Vagina (tissue), 2 donors: ENCODE results near the gene TBL3.

ENCODE experiments used
- POLR2A ChIP-seq, 2 donors: fragments of 450-650 bp; IDR thresholded peaks; one replicate each; pipeline ENCODE4 v1.6.1; 2017; ENCODE audit warnings: antibody characterized with exemption in 2 of 2, mild to moderate bottlenecking in 2 of 2, moderate library complexity in 2 of 2
- POLR2AphosphoS5 ChIP-seq, 2 donors: sonication (generic); formaldehyde crosslinking; IDR thresholded peaks; one replicate each; pipeline ENCODE4 v1.9.0; 2017; ENCODE audit warnings: antibody characterized with exemption in 2 of 2, mild to moderate bottlenecking in 2 of 2, low read depth in 1 of 2; ENCODE audit not compliant: insufficient read depth in 1 of 2
- TF ChIP-seq, protein P1 (sequence below), 3 experiments: fragments of 450-650 bp in 2 of 3; fragments of 200-600 bp in 1 of 3; sonication (generic) in 1 of 3; IDR thresholded peaks; one replicate each; pipeline ENCODE4 v1.5.1; 2017 to 2019; ENCODE audit warnings: antibody characterized with exemption in 3 of 3, mild to moderate bottlenecking in 2 of 3, moderate library complexity in 2 of 3

DNA sequence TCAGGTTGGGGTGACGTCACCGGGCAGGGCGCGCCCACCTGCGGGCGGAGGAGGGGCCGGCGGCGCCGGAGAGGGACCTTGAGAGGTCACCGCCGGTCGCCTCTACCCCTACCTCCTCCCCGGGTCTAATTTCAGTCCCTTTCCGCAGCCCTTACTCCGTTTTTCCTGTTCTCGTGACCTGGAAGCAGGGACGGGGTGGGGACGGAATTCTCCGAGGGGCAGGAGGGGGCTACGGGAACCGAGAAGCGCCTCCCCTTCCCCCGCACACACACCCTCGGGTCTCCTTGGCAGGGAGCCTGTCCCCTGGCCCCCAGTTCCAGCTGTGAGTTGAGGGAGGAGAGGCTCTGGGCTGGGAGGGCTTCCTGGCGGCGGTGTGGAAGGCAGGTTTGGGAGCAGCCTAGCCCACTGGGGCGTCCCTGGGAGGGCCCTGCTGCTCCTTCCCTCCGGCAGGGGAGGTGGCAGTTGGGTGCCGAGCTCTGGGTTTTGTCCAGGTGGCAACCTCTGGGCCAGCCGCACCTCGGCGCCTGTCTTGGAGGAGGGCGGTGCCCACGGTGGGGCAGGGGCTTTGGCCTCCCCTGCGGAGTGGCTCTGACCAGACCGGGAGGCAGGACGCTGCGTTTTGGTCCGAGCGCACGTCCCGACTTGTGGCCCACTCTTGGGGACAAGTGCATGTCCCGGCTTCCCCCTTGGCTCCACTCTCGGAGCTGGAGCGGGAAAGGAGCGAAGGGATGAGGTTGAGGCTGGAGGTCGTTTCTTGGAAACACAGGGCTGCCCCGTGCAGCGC is 18.7 kb downstream of the TBL3 start:
- TF ChIP-seq, protein P1, sequence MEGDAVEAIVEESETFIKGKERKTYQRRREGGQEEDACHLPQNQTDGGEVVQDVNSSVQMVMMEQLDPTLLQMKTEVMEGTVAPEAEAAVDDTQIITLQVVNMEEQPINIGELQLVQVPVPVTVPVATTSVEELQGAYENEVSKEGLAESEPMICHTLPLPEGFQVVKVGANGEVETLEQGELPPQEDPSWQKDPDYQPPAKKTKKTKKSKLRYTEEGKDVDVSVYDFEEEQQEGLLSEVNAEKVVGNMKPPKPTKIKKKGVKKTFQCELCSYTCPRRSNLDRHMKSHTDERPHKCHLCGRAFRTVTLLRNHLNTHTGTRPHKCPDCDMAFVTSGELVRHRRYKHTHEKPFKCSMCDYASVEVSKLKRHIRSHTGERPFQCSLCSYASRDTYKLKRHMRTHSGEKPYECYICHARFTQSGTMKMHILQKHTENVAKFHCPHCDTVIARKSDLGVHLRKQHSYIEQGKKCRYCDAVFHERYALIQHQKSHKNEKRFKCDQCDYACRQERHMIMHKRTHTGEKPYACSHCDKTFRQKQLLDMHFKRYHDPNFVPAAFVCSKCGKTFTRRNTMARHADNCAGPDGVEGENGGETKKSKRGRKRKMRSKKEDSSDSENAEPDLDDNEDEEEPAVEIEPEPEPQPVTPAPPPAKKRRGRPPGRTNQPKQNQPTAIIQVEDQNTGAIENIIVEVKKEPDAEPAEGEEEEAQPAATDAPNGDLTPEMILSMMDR (IDR thresholded peaks at IDR 0.05): no peak
- TF ChIP-seq POLR2AphosphoS5 (IDR thresholded peaks at IDR 0.05; ENCODE audit: insufficient read depth in 1 of 2, low read depth in 1 of 2) (no peak), POLR2A (IDR thresholded peaks at IDR 0.05) (no peak)
